ENCODE results near the gene ADARB2.
"Not testable (repeated sequence)": the region's sequence is repeated elsewhere in the genome, so short reads cannot be mapped to it uniquely, and the experiment has no call there.

The ADARB2 gene

DNA sequence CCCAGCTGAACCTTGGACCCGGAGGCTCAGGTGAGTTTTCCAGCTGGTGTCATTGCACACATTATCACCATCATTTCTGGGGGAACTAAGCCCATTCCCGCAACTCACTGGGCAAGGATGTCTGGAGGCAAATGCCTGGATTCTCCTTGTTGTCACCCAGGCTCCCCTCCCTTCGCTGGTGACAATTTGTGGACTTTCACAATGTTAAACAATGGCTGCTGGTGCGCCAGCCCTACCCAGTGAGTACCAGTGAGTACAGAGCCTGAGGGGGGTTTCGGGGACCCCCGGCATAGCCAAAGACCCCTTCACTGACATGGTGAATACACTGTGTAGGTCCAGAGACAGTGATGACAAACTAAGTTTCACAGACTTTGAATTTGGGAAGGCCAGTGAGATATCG lies 189.2 kb downstream of the ADARB2 start:
- ATAC-seq (no peak), DNase-seq (no peak)

DNA sequence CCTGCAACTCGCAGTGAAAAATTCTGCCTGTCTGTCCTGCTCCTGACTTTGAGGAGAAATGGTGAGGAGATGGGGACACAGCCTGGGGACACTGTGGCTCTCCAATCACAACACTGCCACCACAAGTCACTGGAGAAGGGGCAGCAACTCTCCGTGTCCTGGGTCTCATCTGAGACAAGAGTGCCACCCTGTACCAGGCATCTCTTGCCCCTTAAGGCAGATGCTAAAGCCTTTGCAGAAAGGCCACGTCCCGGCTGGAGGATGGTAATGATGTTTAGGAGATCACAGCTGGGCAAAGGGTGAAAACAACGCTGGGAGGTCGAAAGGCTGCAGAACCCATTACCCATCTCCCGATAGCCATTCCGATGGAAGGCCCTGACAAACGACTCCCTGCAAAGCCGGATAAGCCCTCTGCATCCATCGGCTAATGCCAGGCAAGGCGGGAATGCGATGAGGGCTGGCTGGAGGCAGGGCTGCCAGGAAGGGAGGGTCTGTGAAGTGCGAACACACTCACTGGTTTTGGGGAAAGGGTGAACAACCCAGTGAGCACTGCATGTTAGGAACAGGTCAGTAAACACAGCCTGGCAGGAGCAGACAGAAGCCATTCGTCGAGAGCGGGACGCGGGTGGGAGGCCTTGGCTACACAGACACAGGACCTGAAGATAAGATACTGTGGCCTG lies 190.8 kb downstream of the ADARB2 start:
- ATAC-seq (no peak), DNase-seq (no peak)

DNA sequence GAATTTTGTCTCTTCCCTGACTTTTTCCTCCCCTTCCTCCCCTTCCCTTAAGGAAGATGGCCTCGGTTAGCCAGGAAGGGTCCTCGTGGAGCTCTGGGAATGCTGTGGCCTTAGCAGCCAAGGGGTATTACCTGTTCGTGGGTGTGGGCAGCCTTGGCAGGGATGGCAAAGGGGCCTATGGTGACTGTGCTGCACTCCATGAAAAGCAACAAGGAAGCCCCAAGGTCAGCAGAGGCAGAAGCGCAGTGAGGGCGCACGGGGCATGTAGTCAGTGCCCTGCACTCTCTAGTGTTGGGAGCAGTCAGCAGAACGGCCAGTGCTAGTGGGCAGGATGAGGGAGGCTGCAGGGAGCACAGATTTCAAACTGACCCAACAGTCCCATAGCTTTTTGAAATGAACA lies 191.8 kb downstream of the ADARB2 start:
- no peak for ATAC-seq
- no peak for DNase-seq

DNA sequence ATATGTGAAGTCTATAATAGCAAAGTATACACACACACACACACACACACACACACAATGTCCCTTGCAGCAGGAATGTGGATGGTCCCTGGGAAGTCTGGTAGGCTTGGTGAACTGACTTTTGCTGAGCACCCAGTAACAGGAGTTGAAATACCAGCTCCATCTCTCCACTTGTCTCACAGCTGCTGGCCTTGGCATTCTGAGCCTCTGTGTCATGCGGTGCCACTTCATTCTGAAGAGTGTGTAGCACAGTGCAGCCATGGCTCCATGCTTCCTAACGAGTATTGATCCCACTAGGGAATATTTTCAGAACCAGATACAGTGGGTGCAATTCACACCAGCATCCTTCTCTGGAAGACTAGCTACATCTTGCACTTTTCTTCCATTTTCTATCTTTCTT lies 192.4 kb downstream of the ADARB2 start:
- no peak for DNase-seq
- ATAC-seq: no peak

DNA sequence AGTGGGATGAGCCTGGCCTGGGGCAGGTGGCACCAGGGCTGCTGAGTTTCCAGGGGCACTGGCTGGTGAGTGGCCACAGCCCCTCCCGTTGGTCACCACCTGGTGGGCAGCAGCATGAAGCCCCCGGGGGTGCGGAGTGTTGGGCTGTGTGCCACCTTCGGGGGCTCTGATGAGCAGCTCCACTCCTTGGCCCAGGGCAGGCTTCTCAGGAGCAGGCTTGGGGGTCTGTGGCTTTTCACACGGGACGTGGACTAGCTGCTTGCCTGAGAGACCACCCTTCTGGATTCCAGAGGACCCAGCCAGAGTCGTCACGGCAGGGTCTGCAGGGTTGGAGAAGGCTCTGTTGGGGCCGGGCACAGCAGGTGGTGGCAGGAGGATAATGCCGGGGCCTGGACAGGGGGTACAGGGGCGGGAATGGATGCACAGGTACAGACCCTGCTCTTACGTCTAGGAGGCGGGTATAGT lies 193.1 kb downstream of the ADARB2 start:
- DNase-seq (no peak), ATAC-seq (no peak)

DNA sequence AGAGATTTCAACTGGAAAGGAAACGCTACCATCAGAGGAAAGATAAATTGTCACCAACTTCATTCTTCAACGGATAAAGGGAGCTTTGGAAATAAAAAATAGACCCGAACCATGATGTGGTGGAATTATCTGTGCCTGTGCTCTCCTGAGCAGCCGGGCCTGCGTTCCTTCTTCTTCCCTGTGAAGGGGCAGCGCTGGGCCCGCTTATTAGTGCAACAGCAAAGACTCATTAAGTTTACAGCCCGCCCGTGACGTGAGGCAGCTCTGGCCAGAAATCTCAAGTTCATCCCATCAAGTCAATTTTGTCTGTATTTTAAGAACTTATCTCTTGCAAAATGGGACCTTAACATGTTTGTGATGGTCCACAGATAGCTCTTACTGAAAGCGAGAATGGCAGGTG lies 193.7 kb downstream of the ADARB2 start:
- DNase-seq (no peak), ATAC-seq (no peak)

DNA sequence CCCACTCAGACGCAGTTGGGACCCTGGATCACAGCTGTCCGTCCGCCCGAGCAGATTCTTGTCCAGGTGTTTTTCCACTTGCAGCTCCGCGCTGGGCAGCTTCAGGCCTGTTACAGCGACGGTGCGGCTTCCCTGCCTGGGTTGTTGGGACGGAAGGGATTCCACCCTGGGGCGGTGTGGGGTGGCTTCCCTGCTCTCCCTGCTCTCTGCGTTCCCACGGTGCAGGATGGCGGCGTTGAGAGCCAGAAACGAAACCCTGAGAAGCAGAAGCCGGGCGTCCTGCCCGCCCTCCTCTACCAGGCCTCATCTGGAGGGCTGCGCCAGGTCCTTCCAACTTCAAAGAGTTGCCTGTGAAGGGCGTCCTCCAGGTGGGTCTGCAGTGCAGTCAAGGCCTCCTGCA lies 194.4 kb downstream of the ADARB2 start:
- DNase-seq (no peak), ATAC-seq (no peak)

DNA sequence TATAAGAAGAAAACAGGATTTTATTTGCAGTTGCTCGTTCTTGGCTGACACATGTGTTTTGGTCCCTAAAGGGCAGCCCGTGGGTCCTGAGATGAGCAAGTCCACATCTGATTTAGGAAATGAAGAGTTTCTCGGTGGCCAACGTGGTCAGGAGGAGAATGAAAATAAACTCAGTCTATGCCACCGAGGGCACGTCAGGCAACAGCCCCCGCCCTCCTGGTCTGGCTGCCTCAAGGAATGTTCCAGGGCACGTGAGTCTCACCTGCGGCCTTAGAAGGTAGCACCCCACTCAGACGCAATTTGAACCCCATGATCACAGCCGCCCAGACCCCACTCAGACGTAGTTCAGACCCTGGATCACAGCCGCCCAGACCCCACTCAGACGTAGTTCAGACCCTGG lies 197.2 kb downstream of the ADARB2 start:
- no peak for ATAC-seq
- DNase-seq: no peak

DNA sequence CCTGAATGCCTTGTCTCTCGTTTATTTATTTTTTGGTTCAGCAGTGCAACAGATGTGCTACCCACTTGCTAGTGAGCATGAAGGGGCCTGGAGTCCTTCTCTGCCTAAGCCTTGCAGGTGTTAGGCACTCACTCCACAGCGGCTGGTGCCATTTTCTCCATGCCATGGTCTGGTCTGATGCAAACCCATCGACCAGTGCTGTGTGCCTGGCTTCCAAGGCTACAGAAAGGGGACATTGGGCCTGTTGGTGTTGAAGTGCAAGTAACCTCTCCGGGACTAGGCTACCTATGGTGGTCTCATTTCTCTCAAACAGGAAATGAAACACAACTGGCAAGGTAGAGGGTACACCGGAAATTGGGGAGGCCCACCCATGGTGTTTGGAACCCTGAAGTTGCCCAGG lies 198.1 kb downstream of the ADARB2 start:
- no peak for ATAC-seq
- no peak for DNase-seq

DNA sequence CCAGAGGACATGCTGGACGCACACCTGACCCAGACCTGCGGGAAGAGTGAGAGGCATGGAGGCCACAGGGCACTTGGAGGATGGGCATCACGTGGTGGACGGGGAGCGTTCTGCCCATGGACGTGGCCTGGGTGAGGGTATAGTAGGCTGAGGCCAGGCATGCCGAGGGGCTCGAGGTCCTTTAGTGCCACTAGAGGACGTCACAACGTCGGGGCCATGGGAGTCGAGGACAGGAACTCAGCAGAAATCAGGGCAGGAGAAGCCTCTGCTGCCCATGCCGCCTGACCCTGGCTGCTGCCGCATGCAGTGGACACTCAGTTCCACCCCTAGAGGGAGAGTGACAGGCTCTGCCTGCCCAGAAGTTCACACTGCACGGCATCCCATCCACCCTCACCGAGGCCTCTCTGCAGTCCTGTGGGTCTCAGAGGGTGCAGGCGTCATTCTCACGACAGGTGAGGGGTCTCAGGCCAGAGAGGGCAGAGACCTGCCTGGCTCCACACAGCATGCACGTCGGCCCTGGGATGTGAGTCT lies 198.7 kb downstream of the ADARB2 start:
- no peak for ATAC-seq
- DNase-seq: no peak

DNA sequence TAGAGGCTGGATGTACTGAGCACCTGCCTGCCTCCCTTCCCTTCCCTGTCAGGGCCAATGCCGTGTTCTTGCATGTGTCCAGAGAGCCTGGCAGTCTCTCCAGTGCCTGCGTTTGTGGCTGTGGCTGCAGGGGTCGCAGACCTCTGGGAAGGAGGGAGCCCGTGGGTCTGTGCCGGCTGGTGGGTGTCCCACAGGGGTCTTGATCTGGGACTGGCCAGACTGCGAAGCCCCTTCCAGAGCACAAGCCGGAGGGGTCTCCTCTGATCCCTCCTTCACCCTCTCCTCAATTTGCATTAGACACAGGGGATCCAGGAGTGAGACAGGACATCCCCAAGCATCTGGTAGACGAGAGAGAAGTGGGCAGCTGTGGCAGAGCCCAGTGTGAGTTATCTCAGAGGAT lies 199.2 kb downstream of the ADARB2 start:
- DNase-seq (no peak), ATAC-seq (peak; percentile 19)

DNA sequence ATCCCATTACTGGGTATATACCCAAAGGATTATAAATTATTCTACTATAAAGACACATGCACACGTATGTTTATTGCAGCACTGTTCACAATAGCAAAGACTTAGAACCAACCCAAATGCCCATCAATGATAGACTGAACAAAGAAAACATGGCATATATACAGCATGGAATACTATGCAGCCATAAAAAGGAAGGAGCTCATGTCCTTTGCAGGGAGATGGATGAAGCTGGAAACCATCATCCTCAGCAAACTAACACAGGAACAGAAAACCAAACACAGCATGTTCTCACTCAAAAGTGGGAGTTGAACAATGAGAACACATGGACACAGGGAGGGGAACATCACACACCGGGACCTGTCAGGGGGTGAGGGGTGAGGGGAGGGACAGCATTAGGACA lies 199.9 kb downstream of the ADARB2 start:
- ATAC-seq, DNase-seq: not testable (repeated sequence)

DNA sequence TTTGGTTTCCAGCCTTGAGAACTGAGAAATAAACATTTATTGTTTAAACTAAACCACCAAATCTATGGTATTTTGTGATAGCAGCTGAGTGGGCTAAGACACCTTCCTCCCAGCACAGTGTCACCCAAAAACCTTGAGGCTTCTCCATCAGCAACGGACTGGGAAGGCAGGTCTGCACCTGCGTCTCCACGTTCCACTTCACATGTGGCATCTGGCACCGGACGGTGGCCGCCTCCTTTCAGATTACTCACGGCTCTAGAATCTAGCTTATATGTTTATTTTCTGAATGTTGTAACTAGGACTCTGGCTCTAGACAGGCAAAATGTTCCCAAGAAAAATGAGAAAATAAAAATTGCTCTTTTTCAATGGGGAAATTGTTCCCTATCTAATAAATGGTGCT lies 201.0 kb downstream of the ADARB2 start:
- no peak for ATAC-seq
- no peak for DNase-seq

DNA sequence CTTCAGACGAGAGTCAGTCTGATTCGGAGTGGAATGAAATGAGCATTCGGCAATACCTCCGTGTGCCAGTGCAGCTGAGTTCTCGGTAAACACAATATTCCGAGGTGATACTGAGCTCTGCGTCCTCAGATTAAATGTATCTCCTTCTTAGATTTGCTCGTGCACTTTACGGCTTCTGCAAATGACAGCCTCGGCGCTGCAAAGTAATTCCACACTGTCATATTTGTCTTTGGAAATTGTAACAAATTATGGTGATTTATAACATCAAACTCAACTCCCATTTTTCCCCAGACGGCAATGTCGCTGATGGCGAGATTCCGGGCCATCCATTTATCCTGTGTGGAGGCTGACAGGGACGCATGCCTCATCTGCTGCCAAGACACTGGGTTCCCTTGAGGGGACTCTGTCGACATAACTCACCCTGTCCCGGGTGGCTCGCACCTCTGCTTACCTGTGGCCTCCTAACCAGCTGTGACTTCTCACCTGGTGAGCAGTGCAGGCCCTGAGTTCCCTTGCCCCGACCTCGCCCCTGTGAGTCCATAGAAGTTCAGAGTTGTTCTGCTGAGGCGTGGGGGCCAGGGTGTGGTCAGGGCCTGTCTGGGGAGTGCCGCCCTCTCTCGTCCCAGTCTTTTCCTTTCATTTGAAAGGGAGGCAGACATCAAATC lies 201.9 kb downstream of the ADARB2 start:
- ATAC-seq (no peak), DNase-seq (no peak)

DNA sequence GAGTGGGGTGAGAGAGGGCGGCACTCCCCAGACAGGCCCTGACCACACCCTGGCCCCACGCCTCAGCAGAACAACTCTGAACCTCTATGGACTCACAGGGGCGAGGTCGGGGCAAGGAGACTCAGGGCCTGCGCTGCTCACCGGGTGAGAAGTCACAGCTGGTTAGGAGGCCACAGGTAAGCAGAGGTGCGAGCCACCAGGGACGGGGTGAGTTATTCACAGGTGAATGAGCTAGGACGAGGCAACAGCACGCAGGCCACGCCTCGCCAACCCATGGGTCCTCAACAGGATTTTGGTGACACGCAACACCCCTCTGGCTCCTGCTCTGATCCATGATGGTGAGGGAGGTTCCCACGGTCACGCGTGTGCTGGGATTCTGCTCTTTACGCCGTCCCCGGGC lies 202.5 kb downstream of the ADARB2 start:
- DNase-seq: no peak
- ATAC-seq: no peak

DNA sequence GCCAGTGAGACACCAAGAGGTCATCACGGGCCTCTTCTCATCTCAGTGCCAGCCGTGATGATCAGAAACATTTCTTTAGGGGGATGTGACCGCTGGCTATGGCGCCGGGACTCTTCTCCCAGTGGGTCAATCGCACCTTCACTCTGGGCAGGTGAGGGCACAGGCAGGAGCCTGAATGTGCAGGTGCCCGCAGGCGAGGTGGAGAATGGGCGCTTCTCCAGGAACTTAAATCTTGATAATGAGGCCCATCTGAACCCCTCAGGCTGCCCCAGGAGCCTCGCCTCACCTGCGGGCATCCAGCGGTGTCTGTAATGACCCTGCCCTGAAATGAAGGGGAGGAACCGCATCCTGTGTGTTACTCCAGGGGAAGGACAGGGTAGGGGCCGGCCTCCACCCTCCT lies 204.7 kb downstream of the ADARB2 start:
- ATAC-seq: no peak
- DNase-seq: no peak

DNA sequence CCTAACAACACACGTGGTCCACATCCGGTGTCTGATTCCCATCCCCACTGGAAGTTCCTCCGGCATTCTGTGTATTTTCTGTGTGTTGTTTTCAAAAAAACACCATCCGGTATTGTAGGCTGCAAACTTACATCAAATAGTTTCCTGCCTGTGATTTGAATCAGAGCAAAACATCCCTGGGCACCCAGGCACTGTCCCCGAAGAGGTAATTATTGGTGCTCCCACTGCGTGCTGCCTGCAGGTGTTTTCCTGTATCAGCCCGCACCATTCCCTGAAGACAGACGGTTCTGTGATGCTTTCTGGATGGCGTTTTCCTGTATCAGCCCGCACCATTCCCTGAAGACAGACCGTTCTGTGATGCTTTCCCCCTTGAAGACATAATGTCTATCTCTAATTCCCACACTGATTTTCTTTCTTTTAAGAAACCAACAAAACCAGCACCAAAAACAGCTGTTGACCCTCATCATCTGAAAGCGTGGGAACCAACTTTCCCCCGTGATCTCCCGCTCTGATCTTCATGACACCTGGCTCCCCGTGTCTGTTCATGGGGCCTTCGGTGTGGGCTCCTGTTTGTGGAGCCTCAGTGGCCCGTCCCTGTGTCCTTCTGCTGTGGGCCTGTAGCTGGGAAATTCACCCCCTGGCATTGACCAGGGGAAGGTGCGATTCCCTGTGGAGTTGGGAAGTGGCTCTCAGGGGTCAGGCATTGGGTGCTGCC lies 205.3 kb downstream of the ADARB2 start:
- no peak for DNase-seq
- no peak for ATAC-seq

DNA sequence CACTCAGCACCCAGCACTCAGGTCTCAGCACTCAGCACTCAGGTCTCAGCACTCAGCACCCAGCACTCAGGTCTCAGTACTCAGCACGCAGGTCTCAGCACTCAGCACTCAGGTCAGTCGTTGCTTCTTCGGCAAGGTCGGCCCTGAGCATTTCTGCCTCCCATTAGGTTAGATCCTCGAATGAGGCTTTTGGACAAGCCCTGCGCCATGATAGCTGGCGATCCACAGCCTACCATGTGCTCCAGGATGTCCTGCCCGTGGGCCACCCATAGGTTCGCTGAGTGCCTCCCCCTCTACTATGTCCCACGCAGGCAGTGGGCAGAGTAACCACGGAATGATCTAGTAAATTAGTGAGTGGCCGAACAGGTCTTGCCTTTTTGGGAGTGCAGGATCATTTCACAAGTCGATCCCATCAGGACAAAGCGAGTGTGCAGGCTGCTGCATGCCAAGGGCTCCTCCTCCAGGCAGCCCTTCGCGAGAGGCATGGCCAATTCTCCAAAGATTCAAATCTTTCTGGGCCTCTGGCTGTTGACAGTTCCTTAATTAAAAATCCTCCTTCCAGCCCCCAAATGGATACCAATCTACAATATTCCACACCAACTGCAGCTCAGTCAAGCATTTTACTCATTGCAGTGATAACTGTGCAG lies 206.3 kb downstream of the ADARB2 start:
- no peak for ATAC-seq
- no peak for DNase-seq

DNA sequence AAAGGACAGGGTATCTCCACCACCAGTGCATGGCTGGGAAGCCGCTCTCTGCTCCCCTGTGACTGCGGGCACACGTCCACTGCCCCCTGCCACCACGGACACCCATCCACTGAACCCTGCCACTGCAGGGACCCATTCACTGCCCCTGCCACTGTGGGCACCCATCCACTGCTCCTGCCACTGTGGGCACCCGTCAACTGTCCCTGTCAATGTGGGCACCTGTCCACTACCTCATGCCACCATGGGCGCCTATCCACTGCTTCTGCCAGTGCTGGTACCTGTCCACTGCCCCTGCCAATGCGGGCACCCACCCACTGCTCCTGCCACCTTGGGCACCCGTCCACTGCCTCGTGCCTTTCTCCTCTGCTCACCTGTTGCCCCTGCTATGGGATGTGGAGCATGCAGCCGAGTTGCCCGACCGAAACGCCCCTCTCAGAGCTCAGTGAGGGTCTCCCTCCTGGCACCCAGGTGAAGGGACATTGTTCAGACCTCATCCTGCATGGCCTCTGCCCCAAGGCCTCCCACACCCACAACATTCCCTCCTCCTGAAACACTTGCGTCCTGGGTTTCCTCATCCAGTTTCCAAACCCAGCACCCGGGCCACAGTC lies 207.4 kb downstream of the ADARB2 start:
- no peak for ATAC-seq
- no peak for DNase-seq

DNA sequence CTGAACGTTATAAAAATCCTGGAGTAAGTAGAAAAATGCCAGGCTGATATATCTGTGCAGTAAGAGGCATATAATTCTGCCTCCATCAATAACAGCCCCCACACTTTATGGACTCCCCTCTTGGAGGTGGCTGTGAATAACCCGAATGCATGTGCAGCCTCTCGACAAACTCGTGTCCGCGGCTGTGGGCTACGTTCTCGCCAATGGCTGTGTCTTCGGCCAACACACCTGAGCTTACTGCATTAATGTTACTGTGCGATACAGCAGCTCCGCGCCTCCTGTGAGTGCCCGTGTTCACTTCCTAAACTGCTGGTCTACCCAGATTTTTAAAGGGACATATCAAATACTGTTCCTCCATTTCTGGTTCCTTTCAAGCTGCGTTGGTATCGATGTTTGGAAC lies 209.4 kb downstream of the ADARB2 start:
- no peak for ATAC-seq
- DNase-seq: no peak

DNA sequence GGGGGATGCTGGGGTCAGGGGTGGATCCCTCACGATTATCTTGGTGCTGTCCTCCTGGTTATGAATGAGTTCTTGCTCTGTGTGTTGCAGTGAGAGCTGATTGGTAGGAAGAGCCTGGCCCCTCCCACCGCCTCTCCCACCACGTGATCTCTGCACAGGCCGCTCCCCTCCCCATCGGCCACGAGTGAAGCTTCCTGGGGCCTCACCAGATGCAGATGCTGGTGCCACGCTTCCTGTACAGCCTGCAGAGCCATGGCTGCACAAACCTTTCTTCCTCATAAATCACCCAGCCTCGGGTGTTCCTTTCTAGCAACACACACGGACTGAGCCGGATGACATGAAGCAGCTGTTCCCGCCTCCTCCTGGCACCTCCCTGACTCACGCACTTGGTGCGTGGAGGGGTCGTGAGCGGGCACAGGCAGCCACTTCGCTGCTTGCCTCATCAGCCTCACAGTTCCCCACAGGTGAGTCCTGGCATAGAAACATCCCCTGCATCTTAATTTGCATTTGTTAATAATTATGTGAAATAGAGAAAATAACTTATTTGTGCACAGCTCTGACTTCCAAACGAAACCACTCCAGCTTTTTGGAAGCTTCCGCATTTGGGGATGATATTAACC lies 210.8 kb downstream of the ADARB2 start:
- DNase-seq (no peak), ATAC-seq (no peak)
